Measurements from ENCODE around the gene FAHD1. TPM values are rescaled to one million over a fixed set of nuclear protein-coding genes. Genes with fewer than 3 reads are reported as not detected.

FAHD1 gene
- polyA plus RNA-seq, 3 donors = 7.5 to 24.9 (median 17.3) TPM

- TF ChIP-seq, protein P1, sequence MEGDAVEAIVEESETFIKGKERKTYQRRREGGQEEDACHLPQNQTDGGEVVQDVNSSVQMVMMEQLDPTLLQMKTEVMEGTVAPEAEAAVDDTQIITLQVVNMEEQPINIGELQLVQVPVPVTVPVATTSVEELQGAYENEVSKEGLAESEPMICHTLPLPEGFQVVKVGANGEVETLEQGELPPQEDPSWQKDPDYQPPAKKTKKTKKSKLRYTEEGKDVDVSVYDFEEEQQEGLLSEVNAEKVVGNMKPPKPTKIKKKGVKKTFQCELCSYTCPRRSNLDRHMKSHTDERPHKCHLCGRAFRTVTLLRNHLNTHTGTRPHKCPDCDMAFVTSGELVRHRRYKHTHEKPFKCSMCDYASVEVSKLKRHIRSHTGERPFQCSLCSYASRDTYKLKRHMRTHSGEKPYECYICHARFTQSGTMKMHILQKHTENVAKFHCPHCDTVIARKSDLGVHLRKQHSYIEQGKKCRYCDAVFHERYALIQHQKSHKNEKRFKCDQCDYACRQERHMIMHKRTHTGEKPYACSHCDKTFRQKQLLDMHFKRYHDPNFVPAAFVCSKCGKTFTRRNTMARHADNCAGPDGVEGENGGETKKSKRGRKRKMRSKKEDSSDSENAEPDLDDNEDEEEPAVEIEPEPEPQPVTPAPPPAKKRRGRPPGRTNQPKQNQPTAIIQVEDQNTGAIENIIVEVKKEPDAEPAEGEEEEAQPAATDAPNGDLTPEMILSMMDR (IDR thresholded peaks at IDR 0.05) = no peak
- Histone ChIP-seq H4K20me1 (ENCODE audit: insufficient read depth, low read length) (peaks cover 2% of the 10 kb centered on the region), H3K4me2 (replicated peaks; ENCODE audit: extremely low read depth, low read length, poor library complexity, severe bottlenecking) (no peak overlapping the region), H3K9me3 (replicated peaks in 1 of 2; ENCODE audit: control insufficient read depth in 1 of 2, insufficient read depth in 1 of 2, low read length in 2 of 2) (peaks cover 3 to 7% of the 10 kb centered on the region in 2 donors), H3K27me3 (ENCODE audit: control insufficient read depth in 2 of 2, insufficient read depth in 2 of 2, low read length in 2 of 2) (no peaks in the 10 kb centered on the region), H3K36me3 (replicated peaks in 1 of 2; ENCODE audit: control insufficient read depth in 1 of 2, insufficient read depth in 2 of 2, low read length in 2 of 2) (peaks cover 23 to 26% of the 10 kb centered on the region in 2 donors), H3K4me3 (replicated peaks in 1 of 3; ENCODE audit: low read depth in 2 of 3, low read length in 3 of 3) (no peak overlapping the region), H2AFZ (ENCODE audit: insufficient read depth, low read depth, low read length, poor library complexity, severe bottlenecking) (no peak overlapping the region), H3K9ac (ENCODE audit: insufficient read depth, low read length, poor library complexity, severe bottlenecking) (no peak overlapping the region), H3K4me1 (ENCODE audit: control insufficient read depth in 1 of 2, insufficient read depth in 2 of 2, low read length in 2 of 2) (no peaks in the 10 kb centered on the region), H3K27ac (ENCODE audit: low read depth in 1 of 2, low read length in 2 of 2) (no peak overlapping the region), H3K79me2 (ENCODE audit: insufficient read depth, low read length) (no peaks in the 10 kb centered on the region)
- Mint-ChIP-seq H3K36me3 (peaks cover 7 to 26% of the 10 kb centered on the region in 2 donors), H3K27ac (no peak overlapping the region), H3K4me3 (no peak overlapping the region), H3K9me3 (peaks cover 2 to 14% (median 8%) of the 10 kb centered on the region in 7 donors), H3K4me1 (no peaks in the 10 kb centered on the region), H3K27me3 (ENCODE audit: low read depth in 3 of 3) (peaks cover 0 to 2% (median 0%) of the 10 kb centered on the region in 3 donors)
- WGBS (ENCODE audit: insufficient coverage) = 94% methylated on average over 22 of the region's 33 CpGs
- DNase-seq = no peak
- intact Hi-C loops (cut with micrococcal nuclease) = no loop called here
These were observed 34.0 kb upstream of the FAHD1 start for GRCh38 chr16:1792836-1793577.

- Histone ChIP-seq H3K36me3 (replicated peaks in 1 of 2; ENCODE audit: control insufficient read depth in 1 of 2, insufficient read depth in 2 of 2, low read length in 2 of 2) (peaks cover 17 to 19% of the 10 kb centered on the region in 2 donors), H3K79me2 (ENCODE audit: insufficient read depth, low read length) (no peaks in the 10 kb centered on the region), H3K4me1 (ENCODE audit: control insufficient read depth in 1 of 2, insufficient read depth in 2 of 2, low read length in 2 of 2) (no peaks in the 10 kb centered on the region), H3K27me3 (ENCODE audit: control insufficient read depth in 2 of 2, insufficient read depth in 2 of 2, low read length in 2 of 2) (no peaks in the 10 kb centered on the region), H4K20me1 (ENCODE audit: insufficient read depth, low read length) (no peaks in the 10 kb centered on the region), H3K9ac (ENCODE audit: insufficient read depth, low read length, poor library complexity, severe bottlenecking) (no peak within 1 kb of the TSS), H2AFZ (ENCODE audit: insufficient read depth, low read depth, low read length, poor library complexity, severe bottlenecking) (no peak within 1 kb of the TSS), H3K9me3 (replicated peaks in 1 of 2; ENCODE audit: control insufficient read depth in 1 of 2, insufficient read depth in 1 of 2, low read length in 2 of 2) (peaks cover 5 to 14% of the 10 kb centered on the region in 2 donors), H3K27ac (ENCODE audit: low read depth in 1 of 2, low read length in 2 of 2) (no peak within 1 kb of the TSS), H3K4me2 (replicated peaks; ENCODE audit: extremely low read depth, low read length, poor library complexity, severe bottlenecking) (no peak within 1 kb of the TSS), H3K4me3 (replicated peaks in 1 of 3; ENCODE audit: low read depth in 2 of 3, low read length in 3 of 3) (no peak within 1 kb of the TSS)
- no peaks in the 10 kb centered on the region for H3K4me1 Mint-ChIP-seq
- TF ChIP-seq, protein P1 (IDR thresholded peaks at IDR 0.05) = no peak
- H3K4me3 Mint-ChIP-seq = no peak within 1 kb of the TSS
- intact Hi-C loops (cut with micrococcal nuclease) = no loop called here
- H3K27ac Mint-ChIP-seq = no peak within 1 kb of the TSS
- H3K9me3 Mint-ChIP-seq = peaks cover 2 to 21% (median 14%) of the 10 kb centered on the region in 7 donors
- no peak for DNase-seq
- WGBS (ENCODE audit: insufficient coverage) = 89% methylated on average over 26 of the region's 28 CpGs
- H3K36me3 Mint-ChIP-seq = peaks cover 7 to 20% of the 10 kb centered on the region in 2 donors
- H3K27me3 Mint-ChIP-seq (ENCODE audit: low read depth in 3 of 3) = peaks cover 0 to 2% (median 0%) of the 10 kb centered on the region in 3 donors
These were observed 33.3 kb upstream of the FAHD1 start, which contains the start of gene IGFALS for GRCh38 chr16:1793578-1794220. Gene IGFALS, minus strand, starts transcription at chr16:1793705. Its CDS starts 53 bp downstream, at chr16:1793652.

Measured in CD14-positive monocyte (primary cell).